Fibroblast of lung (primary cell): ENCODE measurements around the gene CELSR3.

ENCODE experiments used
- CTCF ChIP-seq, 2 donors: IDR thresholded peaks in 1 of 2; conservative IDR thresholded peaks in 1 of 2; 1 replicate in 1 of 2; 2 replicates in 1 of 2; pipeline ENCODE4 v1.5.1; 2011 to 2012; ENCODE audit warnings: low read length in 2 of 2, control low read depth in 1 of 2, inconsistent platforms in 1 of 2, low read depth in 1 of 2, mild to moderate bottlenecking in 1 of 2
- EZH2 ChIP-seq: IDR thresholded peaks from 2 replicates; pipeline ENCODE4 v1.5.1; 2012; ENCODE audit warnings: low read length, control low read depth, mild to moderate bottlenecking; ENCODE audit errors: missing control alignments

GRCh38 chr3:48641396-48641795, 21.3 kb downstream of the CELSR3 start:
- TF ChIP-seq CTCF (conservative IDR thresholded peaks at IDR 0.05 in 1 of 2, IDR thresholded peaks at IDR 0.05 in 1 of 2; ENCODE audit: low read depth in 1 of 2, low read length in 2 of 2), result no peak
- no peak for TF ChIP-seq EZH2
